PC-3 (cell line): ENCODE data around the gene G6PC1.

Experiments
- CTCF ChIP-seq: fragments of 300-600 bp; sonication (generic); conservative IDR thresholded peaks from 2 replicates; pipeline ENCODE4 v1.5.1; 2017; ENCODE audit warnings: antibody characterized with exemption, low read depth, mild to moderate bottlenecking, low read length
- EZH2 ChIP-seq: fragments of 300-600 bp; sonication (generic); IDR thresholded peaks from one replicate; pipeline ENCODE4 v1.6.1; 2017; ENCODE audit warnings: antibody characterized with exemption, mild to moderate bottlenecking, low read length; ENCODE audit not compliant: unreplicated experiment
- EZH2phosphoT487 ChIP-seq: fragments of 300-600 bp; sonication (generic); IDR thresholded peaks from 2 replicates; pipeline ENCODE4 v1.6.1; 2018; ENCODE audit warnings: mild to moderate bottlenecking, antibody characterized with exemption, low read length, borderline replicate concordance

GRCh38 chr17:42853597-42853967 is 47.0 kb upstream of the G6PC1 start:
- TF ChIP-seq CTCF: no peak
- no peak for TF ChIP-seq EZH2phosphoT487
- no peak for TF ChIP-seq EZH2
